Uterus (tissue), 2 donors: ENCODE data around the gene KLC1.

Experiments used
- POLR2A ChIP-seq, 2 donors: fragments of 450-650 bp; IDR thresholded peaks; one replicate each; pipeline ENCODE4 v1.6.1; 2016; ENCODE audit warnings: antibody characterized with exemption in 2 of 2, mild to moderate bottlenecking in 1 of 2, moderate library complexity in 1 of 2
- TF ChIP-seq, protein P1 (sequence below), 4 experiments: fragments of 200-600 bp in 2 of 4; fragments of 450-650 bp in 2 of 4; sonication (generic) in 2 of 4; IDR thresholded peaks; one replicate each; pipeline ENCODE4 v1.5.1; 2016 to 2019; ENCODE audit warnings: antibody characterized with exemption in 4 of 4, mild to moderate bottlenecking in 2 of 4, moderate library complexity in 1 of 4

DNA sequence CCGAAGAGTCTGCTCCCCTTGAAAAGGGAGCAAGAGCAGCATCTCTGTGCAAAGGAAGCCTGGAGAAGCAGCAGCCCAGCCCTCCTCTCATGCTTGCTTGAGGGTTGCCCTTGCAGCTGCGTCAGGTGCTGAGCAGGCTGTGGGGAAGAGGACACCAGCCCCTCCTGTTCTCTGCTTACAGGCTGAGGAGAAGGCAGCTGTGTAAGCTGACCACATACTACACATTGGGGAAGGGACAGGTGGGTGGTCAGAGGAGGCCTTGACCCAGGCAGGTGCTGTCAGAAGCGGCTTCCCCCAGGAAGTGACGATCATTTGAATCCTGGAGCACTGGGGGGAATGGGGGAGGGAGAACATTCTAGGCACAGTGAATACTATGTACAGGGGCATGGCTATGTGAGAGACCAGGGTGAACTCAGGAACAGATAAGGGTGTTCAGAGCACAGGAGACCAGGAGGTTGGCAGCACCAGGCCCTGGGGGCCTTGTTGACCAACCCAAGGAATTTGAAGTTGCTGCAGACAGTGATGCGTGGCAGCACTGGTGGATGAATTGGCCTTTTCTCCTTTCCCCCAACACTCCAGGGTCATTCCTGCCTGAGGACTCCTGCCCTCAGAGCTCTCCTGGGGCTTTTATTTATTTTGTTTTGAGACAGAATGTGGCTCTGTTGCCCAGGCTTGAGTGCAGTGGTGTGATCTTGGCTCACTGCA is 2.7 kb upstream of the KLC1 start:
- TF ChIP-seq, protein P1, sequence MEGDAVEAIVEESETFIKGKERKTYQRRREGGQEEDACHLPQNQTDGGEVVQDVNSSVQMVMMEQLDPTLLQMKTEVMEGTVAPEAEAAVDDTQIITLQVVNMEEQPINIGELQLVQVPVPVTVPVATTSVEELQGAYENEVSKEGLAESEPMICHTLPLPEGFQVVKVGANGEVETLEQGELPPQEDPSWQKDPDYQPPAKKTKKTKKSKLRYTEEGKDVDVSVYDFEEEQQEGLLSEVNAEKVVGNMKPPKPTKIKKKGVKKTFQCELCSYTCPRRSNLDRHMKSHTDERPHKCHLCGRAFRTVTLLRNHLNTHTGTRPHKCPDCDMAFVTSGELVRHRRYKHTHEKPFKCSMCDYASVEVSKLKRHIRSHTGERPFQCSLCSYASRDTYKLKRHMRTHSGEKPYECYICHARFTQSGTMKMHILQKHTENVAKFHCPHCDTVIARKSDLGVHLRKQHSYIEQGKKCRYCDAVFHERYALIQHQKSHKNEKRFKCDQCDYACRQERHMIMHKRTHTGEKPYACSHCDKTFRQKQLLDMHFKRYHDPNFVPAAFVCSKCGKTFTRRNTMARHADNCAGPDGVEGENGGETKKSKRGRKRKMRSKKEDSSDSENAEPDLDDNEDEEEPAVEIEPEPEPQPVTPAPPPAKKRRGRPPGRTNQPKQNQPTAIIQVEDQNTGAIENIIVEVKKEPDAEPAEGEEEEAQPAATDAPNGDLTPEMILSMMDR (IDR thresholded peaks at IDR 0.05): no peak
- no peak for TF ChIP-seq POLR2A (IDR thresholded peaks at IDR 0.05)
